ENCODE measurements around the gene LAMA2.
"Not testable (repeated sequence)": the region's sequence is repeated elsewhere in the genome, so short reads cannot be mapped to it uniquely, and the experiment has no call there.

The LAMA2 gene

DNA sequence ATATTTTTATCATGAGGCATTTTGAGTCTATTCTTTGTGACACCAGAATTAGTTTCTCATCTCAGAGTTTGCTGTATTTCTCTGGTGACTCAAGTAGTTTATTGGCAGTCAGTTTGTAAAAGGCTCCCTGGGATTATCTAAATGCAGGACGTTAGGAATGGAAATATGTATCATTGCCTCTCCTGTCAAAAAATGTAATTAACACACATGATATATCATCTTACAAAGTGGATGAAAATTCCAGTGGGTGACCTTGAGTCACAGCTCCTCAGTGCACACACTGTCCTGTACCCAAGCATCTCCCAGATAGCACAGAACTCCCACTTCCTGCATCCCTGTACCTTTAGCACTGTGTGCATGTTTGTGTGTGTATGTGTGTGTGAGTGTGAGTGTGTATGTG is 258.6 kb downstream of the LAMA2 start:
- H3K4me3 ChIP-seq (ENCODE audit: low read depth, low read length) = no peak overlapping the region
- TF ChIP-seq, protein P1, sequence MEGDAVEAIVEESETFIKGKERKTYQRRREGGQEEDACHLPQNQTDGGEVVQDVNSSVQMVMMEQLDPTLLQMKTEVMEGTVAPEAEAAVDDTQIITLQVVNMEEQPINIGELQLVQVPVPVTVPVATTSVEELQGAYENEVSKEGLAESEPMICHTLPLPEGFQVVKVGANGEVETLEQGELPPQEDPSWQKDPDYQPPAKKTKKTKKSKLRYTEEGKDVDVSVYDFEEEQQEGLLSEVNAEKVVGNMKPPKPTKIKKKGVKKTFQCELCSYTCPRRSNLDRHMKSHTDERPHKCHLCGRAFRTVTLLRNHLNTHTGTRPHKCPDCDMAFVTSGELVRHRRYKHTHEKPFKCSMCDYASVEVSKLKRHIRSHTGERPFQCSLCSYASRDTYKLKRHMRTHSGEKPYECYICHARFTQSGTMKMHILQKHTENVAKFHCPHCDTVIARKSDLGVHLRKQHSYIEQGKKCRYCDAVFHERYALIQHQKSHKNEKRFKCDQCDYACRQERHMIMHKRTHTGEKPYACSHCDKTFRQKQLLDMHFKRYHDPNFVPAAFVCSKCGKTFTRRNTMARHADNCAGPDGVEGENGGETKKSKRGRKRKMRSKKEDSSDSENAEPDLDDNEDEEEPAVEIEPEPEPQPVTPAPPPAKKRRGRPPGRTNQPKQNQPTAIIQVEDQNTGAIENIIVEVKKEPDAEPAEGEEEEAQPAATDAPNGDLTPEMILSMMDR (IDR thresholded peaks at IDR 0.05; ENCODE audit: low read depth, low read length) = no peak

DNA sequence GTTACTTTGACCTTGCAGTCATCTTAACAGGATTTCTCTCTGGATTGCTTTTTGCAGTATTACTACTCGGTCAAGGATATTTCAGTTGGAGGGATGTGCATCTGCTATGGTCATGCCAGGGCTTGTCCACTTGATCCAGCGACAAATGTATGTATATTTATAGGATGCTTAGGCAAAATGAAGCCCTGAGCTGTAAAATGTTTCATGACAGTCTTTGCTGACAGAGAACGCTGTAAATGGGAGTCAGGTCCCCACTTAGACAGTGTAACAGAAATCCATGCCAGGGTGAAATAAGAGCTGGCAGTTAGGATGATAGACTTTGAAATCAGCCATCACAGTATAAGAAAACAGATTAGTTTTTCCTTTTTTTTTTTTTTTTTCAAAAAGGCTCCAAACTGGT is 264.0 kb downstream of the LAMA2 start:
- no peak overlapping the region for H3K4me3 ChIP-seq (ENCODE audit: low read depth, low read length)
- TF ChIP-seq, protein P1 (IDR thresholded peaks at IDR 0.05; ENCODE audit: low read depth, low read length) = no peak

DNA sequence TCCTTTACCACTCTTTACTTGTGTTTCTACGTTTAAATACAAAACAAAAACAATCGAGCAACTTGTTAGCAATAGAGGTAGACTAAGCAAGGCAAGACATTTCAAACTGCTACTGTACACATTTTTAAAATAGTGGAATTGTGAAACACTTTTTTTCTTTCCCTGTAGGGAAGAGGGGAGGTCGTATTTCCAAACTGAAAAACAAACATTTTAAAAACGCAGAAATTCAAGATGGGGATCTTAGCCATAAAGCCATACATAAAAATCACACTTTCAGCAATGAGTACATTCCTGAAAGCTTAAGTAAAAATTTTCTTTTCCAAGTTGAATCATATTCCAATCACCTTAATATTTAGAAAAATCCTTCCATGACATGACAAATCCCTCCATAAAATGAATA is 267.6 kb downstream of the LAMA2 start:
- TF ChIP-seq, protein P1 (IDR thresholded peaks at IDR 0.05; ENCODE audit: low read depth, low read length) = no peak
- no peak overlapping the region for H3K4me3 ChIP-seq (ENCODE audit: low read depth, low read length)

DNA sequence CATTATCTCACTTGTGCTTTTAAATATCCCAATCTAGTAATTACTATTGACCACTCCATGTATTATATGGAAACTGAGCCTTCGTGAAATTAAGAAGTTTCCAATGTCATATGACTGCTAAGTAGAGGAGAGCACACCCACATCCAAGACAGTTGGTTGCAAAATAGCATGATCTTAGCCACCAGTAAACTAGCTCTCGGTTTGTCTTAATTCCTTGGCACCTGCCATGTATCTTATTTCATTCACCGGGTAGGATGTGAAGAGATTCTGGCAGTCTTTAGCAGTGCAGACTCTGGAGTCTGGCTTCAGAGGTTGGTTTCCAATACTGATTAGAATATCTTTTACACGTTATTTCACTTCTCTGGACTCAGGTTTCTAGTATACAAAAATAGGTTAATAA is 270.3 kb downstream of the LAMA2 start:
- no peak overlapping the region for H3K4me3 ChIP-seq (ENCODE audit: low read depth, low read length)
- TF ChIP-seq, protein P1 (IDR thresholded peaks at IDR 0.05; ENCODE audit: low read depth, low read length) = no peak

DNA sequence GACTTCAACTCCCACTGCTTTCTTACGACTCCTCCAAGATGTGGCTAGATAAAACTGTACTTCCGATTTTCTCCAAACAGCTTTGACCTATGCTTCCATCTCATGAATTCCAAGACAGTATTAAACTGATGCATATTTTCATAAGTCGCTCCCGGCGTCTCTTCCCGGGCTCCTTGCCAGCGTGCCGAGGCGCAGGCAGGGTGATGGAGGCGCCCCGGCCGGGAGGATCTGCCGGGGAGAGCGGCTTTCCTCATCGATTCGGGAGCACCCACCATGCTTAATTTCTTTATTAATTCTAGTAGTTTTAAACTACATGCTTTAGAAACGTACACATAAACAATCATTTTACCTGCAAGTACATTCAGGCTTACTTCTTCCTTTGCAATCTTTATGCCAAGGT is 276.3 kb downstream of the LAMA2 start:
- H3K4me3 ChIP-seq (ENCODE audit: low read depth, low read length) = not testable (repeated sequence)

DNA sequence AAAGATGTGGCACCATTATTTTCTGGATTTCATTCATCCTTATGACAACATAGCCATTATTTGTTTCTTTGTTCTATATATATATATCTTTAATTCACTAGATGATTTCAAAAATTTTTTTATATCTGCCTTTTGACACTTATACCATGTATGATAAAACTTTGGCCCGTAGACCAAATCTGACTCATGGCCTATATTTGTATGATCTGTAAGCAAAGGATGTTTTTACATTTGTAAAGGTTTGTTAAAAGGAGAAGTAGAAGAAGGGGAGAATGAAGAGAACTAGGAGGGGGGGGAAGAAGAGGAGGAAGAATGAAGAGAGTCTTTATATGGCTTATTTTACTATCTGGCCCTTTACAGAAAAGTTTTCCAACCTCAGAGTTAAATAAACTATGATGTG is 279.7 kb downstream of the LAMA2 start:
- no peak overlapping the region for H3K4me3 ChIP-seq (ENCODE audit: low read depth, low read length)
- TF ChIP-seq, protein P1 (IDR thresholded peaks at IDR 0.05; ENCODE audit: low read depth, low read length) = no peak

DNA sequence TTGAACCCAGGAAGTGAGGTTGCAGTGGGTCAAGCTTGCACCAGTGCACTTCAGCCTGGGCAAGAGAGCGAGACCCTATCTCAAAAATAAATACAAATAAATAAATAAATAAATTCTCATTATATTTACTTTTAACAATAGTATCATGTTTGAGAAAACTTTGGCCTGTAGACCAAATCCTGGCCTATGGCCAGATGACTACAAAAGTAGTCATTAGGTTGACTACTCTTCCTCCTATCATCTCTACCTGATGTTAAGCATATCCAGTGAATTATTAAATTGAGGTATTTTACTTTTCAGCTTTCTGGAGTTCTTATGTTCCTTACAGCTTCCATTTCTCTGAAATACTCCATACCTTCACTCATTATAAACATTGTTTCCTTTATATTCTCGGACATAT is 280.6 kb downstream of the LAMA2 start:
- TF ChIP-seq, protein P1 (IDR thresholded peaks at IDR 0.05; ENCODE audit: low read depth, low read length) = no peak
- no peak overlapping the region for H3K4me3 ChIP-seq (ENCODE audit: low read depth, low read length)

DNA sequence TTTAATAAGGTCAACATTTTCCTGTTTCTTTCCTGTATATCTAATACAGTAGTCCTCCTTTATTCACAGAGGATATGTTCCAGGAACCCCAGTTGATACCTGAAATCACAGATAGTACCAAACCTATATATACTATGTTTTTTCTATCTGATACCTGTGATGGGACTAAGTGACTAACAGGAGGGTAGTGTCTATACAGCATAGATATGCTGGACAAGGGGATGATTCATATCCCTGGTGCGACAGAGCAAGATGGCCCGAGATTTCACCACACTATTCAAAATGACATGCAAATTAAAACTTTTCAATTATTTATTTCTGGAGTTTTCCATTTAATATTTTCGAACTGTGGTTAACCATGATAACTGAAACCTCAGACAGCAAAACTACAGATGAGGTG is 281.1 kb downstream of the LAMA2 start:
- TF ChIP-seq, protein P1 (IDR thresholded peaks at IDR 0.05; ENCODE audit: low read depth, low read length) = no peak
- H3K4me3 ChIP-seq (ENCODE audit: low read depth, low read length) = no peak overlapping the region

DNA sequence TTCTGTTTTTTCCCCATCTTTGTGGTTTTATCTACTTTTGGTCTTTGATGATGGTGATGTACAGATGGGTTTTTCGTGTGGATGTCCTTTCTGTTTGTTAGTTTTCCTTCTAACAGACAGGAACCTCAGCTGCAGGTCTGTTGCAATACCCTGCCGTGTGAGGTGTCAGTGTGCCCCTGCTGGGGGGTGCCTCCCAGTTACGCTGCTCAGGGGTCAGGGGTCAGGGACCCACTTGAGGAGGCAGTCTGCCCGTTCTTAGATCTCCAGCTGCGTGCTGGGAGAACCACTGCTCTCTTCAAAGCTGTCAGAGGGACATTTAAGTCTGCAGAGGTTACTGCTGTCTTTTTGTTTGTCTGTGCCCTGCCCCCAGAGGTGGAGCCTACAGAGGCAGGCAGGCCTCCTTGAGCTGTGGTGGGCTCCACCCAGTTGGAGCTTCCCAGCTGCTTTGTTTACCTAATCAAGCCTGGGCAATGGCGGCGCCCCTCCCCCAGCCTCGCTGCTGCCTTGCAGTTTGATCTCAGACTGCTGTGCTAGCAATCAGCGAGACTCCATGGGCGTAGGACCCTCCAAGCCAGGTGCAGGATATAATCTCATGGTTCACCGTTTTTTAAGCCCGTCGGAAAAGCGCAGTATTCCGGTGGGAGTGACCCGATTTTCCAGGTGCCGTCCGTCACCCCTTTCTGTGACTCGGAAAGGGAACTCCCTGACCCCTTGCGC is 289.5 kb downstream of the LAMA2 start:
- not testable (repeated sequence) for H3K4me3 ChIP-seq (ENCODE audit: low read depth, low read length)
